ENCODE measurements around the gene PPP2R2D.
"Not testable (repeated sequence)": the region's sequence is repeated elsewhere in the genome, so short reads cannot be mapped to it uniquely, and the experiment has no call there.

DNA sequence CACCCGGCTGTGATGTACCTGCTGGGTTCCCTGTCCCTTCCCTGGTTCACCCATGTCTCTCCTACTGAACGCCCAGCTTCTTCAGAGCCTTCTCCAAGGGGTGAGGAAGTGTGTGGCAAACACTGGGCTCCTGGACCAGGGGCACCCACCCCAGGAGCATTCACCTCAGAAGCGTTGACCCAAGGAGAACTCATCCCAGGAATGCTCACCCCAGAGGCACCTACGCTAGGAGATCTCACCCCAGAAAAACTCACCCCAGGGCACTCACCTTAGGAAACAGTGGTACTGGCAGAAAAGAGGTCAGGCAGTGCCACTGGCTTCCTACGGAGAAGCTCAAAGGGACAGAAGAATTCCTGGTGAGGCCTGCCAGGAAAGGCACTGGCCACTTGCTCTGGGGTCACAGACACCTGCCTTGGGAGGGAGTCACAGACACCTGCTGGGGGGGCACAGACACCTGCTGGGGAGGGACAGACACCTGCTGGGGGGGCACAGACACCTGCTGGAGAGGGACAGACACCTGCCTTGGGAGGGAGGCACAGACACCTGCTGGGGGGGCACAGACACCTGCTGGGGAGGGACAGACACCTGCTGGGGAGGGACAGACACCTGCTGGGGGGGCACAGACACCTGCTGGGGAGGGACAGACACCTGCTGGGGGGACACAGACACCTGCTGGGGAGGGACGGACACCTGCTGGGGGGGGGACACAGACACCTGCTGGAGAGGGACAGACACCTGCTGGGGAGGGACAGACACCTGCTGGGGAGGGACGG, 17.0 kb upstream of the PPP2R2D start:
- TF ChIP-seq POLR2A (IDR thresholded peaks at IDR 0.05) = not testable (repeated sequence)
- TF ChIP-seq, protein P1, sequence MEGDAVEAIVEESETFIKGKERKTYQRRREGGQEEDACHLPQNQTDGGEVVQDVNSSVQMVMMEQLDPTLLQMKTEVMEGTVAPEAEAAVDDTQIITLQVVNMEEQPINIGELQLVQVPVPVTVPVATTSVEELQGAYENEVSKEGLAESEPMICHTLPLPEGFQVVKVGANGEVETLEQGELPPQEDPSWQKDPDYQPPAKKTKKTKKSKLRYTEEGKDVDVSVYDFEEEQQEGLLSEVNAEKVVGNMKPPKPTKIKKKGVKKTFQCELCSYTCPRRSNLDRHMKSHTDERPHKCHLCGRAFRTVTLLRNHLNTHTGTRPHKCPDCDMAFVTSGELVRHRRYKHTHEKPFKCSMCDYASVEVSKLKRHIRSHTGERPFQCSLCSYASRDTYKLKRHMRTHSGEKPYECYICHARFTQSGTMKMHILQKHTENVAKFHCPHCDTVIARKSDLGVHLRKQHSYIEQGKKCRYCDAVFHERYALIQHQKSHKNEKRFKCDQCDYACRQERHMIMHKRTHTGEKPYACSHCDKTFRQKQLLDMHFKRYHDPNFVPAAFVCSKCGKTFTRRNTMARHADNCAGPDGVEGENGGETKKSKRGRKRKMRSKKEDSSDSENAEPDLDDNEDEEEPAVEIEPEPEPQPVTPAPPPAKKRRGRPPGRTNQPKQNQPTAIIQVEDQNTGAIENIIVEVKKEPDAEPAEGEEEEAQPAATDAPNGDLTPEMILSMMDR (IDR thresholded peaks at IDR 0.05) = not testable (repeated sequence)
